ENCODE measurements around the gene CASS4. TPM values are rescaled to one million over a fixed set of nuclear protein-coding genes. Genes with fewer than 3 reads are reported as not detected.
"Not testable (repeated sequence)": the region's sequence is repeated elsewhere in the genome, so short reads cannot be mapped to it uniquely, and the experiment has no call there.

The CASS4 gene
- total RNA-seq, 2 donors from 2014 or later: not detected

- peaks cover 43% of the 10 kb centered on the region for H3K36me3 Mint-ChIP-seq (ENCODE audit: low read depth)
- Histone ChIP-seq H3K4me3 (ENCODE audit: low read length) (no peak overlapping the region), H3K4me1 (ENCODE audit: control insufficient read depth, insufficient read depth, low read length) (no peaks in the 10 kb centered on the region), H3K27me3 (ENCODE audit: control insufficient read depth, insufficient read depth, low read length, poor library complexity, severe bottlenecking) (no peaks in the 10 kb centered on the region), H3K9me3 (ENCODE audit: control insufficient read depth, low read length) (no peaks in the 10 kb centered on the region), H3K27ac (ENCODE audit: low read depth, low read length) (no peak overlapping the region), H3K9ac (ENCODE audit: extremely low read depth, low read length, poor library complexity, severe bottlenecking) (no peak overlapping the region), H3K36me3 (ENCODE audit: control insufficient read depth, insufficient read depth, low read length) (peaks cover 31% of the 10 kb centered on the region)
- H3K4me1 Mint-ChIP-seq: no peaks in the 10 kb centered on the region
- WGBS, 2 experiments (ENCODE audit: insufficient coverage in 1 of 2, insufficient read length in 1 of 2): 90 to 93% methylated on average over 4 to 5 of the region's 5 CpGs
- H3K9me3 Mint-ChIP-seq: no peaks in the 10 kb centered on the region
- DNase-seq: no peak
- no peak overlapping the region for H3K27ac Mint-ChIP-seq
- no peak overlapping the region for H3K4me3 Mint-ChIP-seq
- TF ChIP-seq CTCF (conservative IDR thresholded peaks at IDR 0.05): no peak
- no peaks in the 10 kb centered on the region for H3K27me3 Mint-ChIP-seq (ENCODE audit: insufficient read depth)
These were observed 2.5 kb upstream of the CASS4 start for GRCh38 chr20:56409521-56409920.

- no peaks in the 10 kb centered on the region for H3K4me1 Mint-ChIP-seq
- H3K27me3 ChIP-seq (ENCODE audit: control insufficient read depth, insufficient read depth, low read length, poor library complexity, severe bottlenecking): no peaks in the 10 kb centered on the region
- no peak overlapping the region for H3K27ac ChIP-seq (ENCODE audit: low read depth, low read length)
- H3K36me3 Mint-ChIP-seq (ENCODE audit: low read depth): peaks cover 41% of the 10 kb centered on the region
- no peaks in the 10 kb centered on the region for H3K9me3 ChIP-seq (ENCODE audit: control insufficient read depth, low read length)
- H3K9me3 Mint-ChIP-seq: no peaks in the 10 kb centered on the region
- H3K4me1 ChIP-seq (ENCODE audit: control insufficient read depth, insufficient read depth, low read length): no peaks in the 10 kb centered on the region
- no peaks in the 10 kb centered on the region for H3K27me3 Mint-ChIP-seq (ENCODE audit: insufficient read depth)
- H3K4me3 Mint-ChIP-seq: no peak overlapping the region
- no peak overlapping the region for H3K27ac Mint-ChIP-seq
- H3K36me3 ChIP-seq (ENCODE audit: control insufficient read depth, insufficient read depth, low read length): peaks cover 29% of the 10 kb centered on the region
- H3K4me3 ChIP-seq (ENCODE audit: low read length): no peak overlapping the region
- no peak for DNase-seq
- 90% methylated on average over 1 of the region's 1 CpG; no CpG with 5 or more reads in 1 of the 2 experiments for WGBS, 2 experiments (ENCODE audit: insufficient coverage in 1 of 2, insufficient read length in 1 of 2)
- no peak for TF ChIP-seq CTCF (conservative IDR thresholded peaks at IDR 0.05)
- H3K9ac ChIP-seq (ENCODE audit: extremely low read depth, low read length, poor library complexity, severe bottlenecking): no peak overlapping the region
These were observed 2.1 kb upstream of the CASS4 start for GRCh38 chr20:56409956-56410355.

- not testable (repeated sequence) for H3K9ac ChIP-seq (ENCODE audit: extremely low read depth, low read length, poor library complexity, severe bottlenecking); H3K4me3 ChIP-seq (ENCODE audit: low read length); H3K9me3 Mint-ChIP-seq; H3K27ac Mint-ChIP-seq; H3K4me1 ChIP-seq (ENCODE audit: control insufficient read depth, insufficient read depth, low read length); H3K27ac ChIP-seq (ENCODE audit: low read depth, low read length); H3K27me3 ChIP-seq (ENCODE audit: control insufficient read depth, insufficient read depth, low read length, poor library complexity, severe bottlenecking); H3K27me3 Mint-ChIP-seq (ENCODE audit: insufficient read depth); DNase-seq; H3K4me1 Mint-ChIP-seq; H3K9me3 ChIP-seq (ENCODE audit: control insufficient read depth, low read length); H3K4me3 Mint-ChIP-seq
- 86 to 95% methylated on average over 4 to 7 of the region's 7 CpGs for WGBS, 2 experiments (ENCODE audit: insufficient coverage in 1 of 2, insufficient read length in 1 of 2)
- peaks cover 28% of the 10 kb centered on the region for H3K36me3 Mint-ChIP-seq (ENCODE audit: low read depth)
- H3K36me3 ChIP-seq (ENCODE audit: control insufficient read depth, insufficient read depth, low read length): peaks cover 15% of the 10 kb centered on the region
These were observed 773 bp upstream of the CASS4 start for GRCh38 chr20:56411287-56411686.

GRCh38 chr20:56412473-56412790 lies 372 bp downstream of the CASS4 start:
- WGBS, 2 experiments (ENCODE audit: insufficient coverage in 1 of 2, insufficient read length in 1 of 2): 95 to 97% methylated on average over 7 of the region's 7 CpGs
- Mint-ChIP-seq H3K36me3 (ENCODE audit: low read depth) (peaks cover 19% of the 10 kb centered on the region), H3K4me1 (no peaks in the 10 kb centered on the region), H3K4me3 (no peak overlapping the region), H3K9me3 (no peaks in the 10 kb centered on the region), H3K27ac (no peak overlapping the region), H3K27me3 (ENCODE audit: insufficient read depth) (no peaks in the 10 kb centered on the region)
- no peaks in the 10 kb centered on the region for H3K9me3 ChIP-seq (ENCODE audit: control insufficient read depth, low read length)
- peaks cover 6% of the 10 kb centered on the region for H3K36me3 ChIP-seq (ENCODE audit: control insufficient read depth, insufficient read depth, low read length)
- no peak for DNase-seq
- H3K27ac ChIP-seq (ENCODE audit: low read depth, low read length): no peak overlapping the region
- no peak overlapping the region for H3K4me3 ChIP-seq (ENCODE audit: low read length)
- no peak overlapping the region for H3K9ac ChIP-seq (ENCODE audit: extremely low read depth, low read length, poor library complexity, severe bottlenecking)
- no peak for TF ChIP-seq CTCF (conservative IDR thresholded peaks at IDR 0.05)
- no peaks in the 10 kb centered on the region for H3K27me3 ChIP-seq (ENCODE audit: control insufficient read depth, insufficient read depth, low read length, poor library complexity, severe bottlenecking)
- H3K4me1 ChIP-seq (ENCODE audit: control insufficient read depth, insufficient read depth, low read length): no peaks in the 10 kb centered on the region
